Ureter (tissue), 1 donor: Measurements from ENCODE around the gene KLK6. TPM values are rescaled to one million over a fixed set of nuclear protein-coding genes. Genes with fewer than 3 reads are reported as not detected.

Experiments
- DNase-seq: peaks from one replicate; pipeline ENCODE4 v3.0.0-alpha.2; 2020; ENCODE audit warnings: low spot score
- total RNA-seq: library from RNA; stranded (reverse); gene quantifications from one replicate; pipeline ENCODE4 v1.2.4, GENCODE V29; 2023
- donor health status: DM: yes; HTN: yes; CAD: no.

The KLK6 gene
- total RNA-seq, 1 donor from 2014 or later, result not detected

DNA sequence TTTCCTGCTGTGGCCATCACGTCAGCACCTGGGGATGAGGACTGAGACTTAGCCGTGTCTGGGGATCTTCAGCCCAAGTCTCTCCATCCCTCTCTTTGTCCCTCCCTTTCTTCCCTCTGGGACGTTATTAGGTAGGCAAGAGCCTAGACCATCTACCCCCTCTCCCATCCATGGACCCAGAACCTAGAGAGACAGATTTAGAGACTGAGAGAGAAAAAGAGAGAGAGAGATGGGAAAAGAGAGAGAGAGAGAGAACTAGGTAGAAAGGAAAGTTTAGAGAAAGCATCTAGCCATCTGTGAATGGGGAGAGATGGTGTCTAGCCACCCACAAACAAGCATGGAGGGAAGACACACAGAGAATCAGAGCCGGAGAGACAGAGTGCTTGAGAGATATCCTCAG lies 58.7 kb downstream of the KLK6 start:
- no peak for DNase-seq

GRCh38 chr19:50909240-50910070 lies 59.9 kb downstream of the KLK6 start:
- DNase-seq, result peak; percentile 49

Other genes starting within 250 kb of the KLK6 start
- gene SHANK1, start 249.8 kb downstream of the KLK6 start, total RNA-seq, result 0.29 TPM
- gene CLEC11A, start 246.2 kb downstream of the KLK6 start, total RNA-seq, result 8.1 TPM
- gene GPR32, start 199.1 kb downstream of the KLK6 start, total RNA-seq, result not detected
- not detected for gene ACP4, start 179.2 kb downstream of the KLK6 start, total RNA-seq
- gene KLK1, start 145.8 kb downstream of the KLK6 start, total RNA-seq, result 0.60 TPM
- not detected for gene KLK15, start 136.0 kb downstream of the KLK6 start, total RNA-seq
- gene KLK3, start 114.7 kb downstream of the KLK6 start, total RNA-seq, result not detected
- gene KLK2, start 96.2 kb downstream of the KLK6 start, total RNA-seq, result not detected
- not detected for gene KLK4, start 58.2 kb downstream of the KLK6 start, total RNA-seq
- gene KLK5, start 16.6 kb downstream of the KLK6 start, total RNA-seq, result not detected
- gene KLK7, start 14.3 kb upstream of the KLK6 start, total RNA-seq, result not detected
- gene KLK8, start 32.0 kb upstream of the KLK6 start, total RNA-seq, result not detected
- 0.29 TPM for gene KLK10, start 50.1 kb upstream of the KLK6 start, total RNA-seq
- gene KLK11, start 57.0 kb upstream of the KLK6 start, total RNA-seq, result 1.0 TPM
- not detected for gene KLK12, start 65.4 kb upstream of the KLK6 start, total RNA-seq
- not detected for gene KLK13, start 95.5 kb upstream of the KLK6 start, total RNA-seq
- not detected for gene KLK14, start 113.3 kb upstream of the KLK6 start, total RNA-seq
- gene CTU1, start 138.8 kb upstream of the KLK6 start, total RNA-seq, result 5.3 TPM
- 3.2 TPM for gene SIGLEC9, start 155.3 kb upstream of the KLK6 start, total RNA-seq
- gene SIGLEC7, start 172.7 kb upstream of the KLK6 start, total RNA-seq, result 2.4 TPM